RKO (cell line): ENCODE data around the gene SLC35D1.
"Not testable (repeated sequence)": the region's sequence is repeated elsewhere in the genome, so short reads cannot be mapped to it uniquely, and the experiment has no call there.

ENCODE experiments used
- DNase-seq: peaks from one replicate; pipeline ENCODE4 v3.0.0-alpha.2; 2016; ENCODE audit warnings: low spot score

The SLC35D1 gene

DNA sequence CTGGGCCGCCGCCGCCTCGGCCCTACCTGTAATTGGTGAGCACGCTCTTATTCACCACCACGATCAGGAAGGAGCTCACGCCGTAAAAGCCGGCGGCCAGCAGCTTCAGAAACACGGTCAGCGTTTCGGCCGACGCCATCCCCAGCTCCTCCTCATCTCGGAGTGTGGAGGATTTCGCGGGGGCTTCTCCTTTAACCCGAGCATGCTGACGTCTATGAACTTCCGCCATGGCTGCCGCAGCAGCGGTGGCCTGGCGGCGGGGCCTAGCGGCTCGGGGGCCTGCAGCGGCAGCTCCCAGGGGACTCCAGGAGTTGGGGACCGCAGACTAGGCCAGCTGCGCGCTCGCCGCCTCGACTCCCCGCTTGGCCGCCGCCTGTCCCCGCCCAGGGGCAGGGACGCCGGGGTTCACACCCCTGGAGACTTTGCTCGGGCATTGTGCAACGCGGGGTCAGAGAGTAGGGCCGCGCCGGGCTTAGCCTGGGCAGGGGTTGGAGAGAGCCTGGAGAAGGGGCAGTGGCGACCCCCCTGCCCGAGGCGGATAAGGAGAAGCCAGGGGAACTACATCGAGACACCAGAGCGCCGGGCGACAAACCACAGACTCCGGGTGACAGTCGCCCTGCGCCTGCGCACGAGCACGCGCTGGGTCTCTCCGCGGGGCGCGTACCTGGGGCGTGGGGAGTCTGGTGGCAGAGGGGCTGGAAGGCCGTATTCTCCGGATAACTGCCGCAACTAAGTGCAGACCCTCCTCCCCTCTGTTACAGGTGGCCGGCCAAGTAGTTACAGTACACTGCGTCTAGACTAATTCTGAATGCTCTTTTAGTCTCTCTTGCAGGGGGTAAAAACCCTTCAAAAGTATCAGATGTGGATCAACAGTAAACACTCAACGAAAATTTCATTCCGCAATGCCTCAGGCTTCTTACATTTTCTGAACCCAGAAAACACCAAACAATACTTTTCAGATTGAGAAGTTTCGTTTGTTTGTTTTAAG lies at the start of gene SLC35D1:
SLC35D1 (minus strand) TSS at position 364 of the 988 bp plus-strand sequence; CDS start at position 229, 135 bp downstream.
- peak; percentile 60 for DNase-seq

- DNase-seq: no peak
Measured at GRCh38 chr1:67103548-67103947, 49.6 kb upstream of the SLC35D1 start.

GRCh38 chr1:67100833-67101232 lies 46.9 kb upstream of the SLC35D1 start:
- no peak for DNase-seq

- no peak for DNase-seq
Measured at GRCh38 chr1:67097305-67097704, 43.4 kb upstream of the SLC35D1 start.

- DNase-seq: no peak
Measured at GRCh38 chr1:67094191-67094590, 40.2 kb upstream of the SLC35D1 start.

DNA sequence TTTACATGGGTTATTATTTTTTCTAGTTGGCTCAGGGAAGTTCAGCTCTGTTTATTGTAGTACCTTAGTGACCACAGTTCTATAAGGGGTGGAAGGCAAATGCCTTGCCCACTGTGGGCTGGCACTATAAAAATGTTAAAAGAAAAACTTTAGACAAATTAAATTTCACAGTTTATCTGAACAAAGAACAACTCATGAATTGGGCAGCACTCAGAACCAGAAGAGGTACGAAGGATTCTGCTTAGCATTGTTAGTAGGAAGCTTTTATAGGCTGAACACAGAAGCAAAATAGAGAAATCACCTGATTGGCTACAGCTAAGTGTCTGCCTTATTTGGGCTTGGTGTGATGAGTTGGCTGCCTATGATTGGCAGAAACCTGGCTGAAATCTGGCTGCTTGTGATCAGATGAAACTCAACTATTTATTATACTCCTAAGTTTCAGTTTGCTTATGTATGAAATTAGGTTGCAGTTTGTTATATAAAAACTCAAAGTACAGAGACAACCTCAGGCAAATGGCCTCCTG lies 35.8 kb upstream of the SLC35D1 start:
- no peak for DNase-seq

DNA sequence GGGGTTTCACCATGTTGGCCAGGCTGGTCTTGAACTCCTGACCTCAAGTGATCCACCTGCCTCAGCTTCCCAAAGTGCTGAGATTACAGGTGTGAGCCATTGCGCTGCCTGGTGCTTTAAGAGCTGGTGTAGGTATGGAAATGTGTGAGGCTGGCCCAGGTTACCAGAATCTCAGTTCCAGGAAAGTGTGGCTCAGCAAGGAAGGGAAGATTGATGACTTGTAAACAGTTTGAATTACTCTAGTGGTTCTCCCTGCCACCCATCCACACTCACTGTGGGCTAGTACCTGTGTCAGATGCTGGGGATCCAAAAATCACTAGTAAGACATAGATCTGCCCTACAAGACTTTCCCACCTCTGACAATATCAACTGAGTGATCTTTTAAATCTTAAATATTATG lies 34.5 kb upstream of the SLC35D1 start:
- no peak for DNase-seq

GRCh38 chr1:67085326-67085725 lies 31.4 kb upstream of the SLC35D1 start:
- DNase-seq: no peak

GRCh38 chr1:67084765-67085318 lies 30.9 kb upstream of the SLC35D1 start:
- no peak for DNase-seq

GRCh38 chr1:67078291-67078690 lies 24.3 kb upstream of the SLC35D1 start:
- DNase-seq: no peak

GRCh38 chr1:67077593-67077992 lies 23.6 kb upstream of the SLC35D1 start:
- no peak for DNase-seq

- DNase-seq: no peak
Measured at GRCh38 chr1:67072749-67073148, 18.8 kb upstream of the SLC35D1 start.

DNA sequence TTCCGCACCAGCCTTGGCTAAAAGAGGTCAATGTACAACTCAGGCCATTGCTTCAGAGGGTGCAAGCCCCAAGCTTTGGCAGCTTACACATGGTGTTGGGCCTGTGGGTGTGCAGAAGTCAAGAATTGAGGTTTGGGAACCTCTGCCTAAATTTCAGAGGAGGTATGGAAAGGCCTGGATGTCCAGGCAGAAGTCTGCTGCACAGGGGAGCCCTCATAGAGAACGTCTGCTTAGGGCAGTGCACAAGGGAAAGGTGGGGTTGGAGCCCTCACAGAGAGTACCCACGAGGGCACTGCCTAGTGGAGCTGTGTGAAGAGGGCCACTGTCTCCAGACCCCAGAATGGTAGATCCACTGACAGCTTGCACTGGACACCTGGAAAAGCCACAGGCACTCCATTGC lies 13.7 kb upstream of the SLC35D1 start:
- DNase-seq: not testable (repeated sequence)

DNA sequence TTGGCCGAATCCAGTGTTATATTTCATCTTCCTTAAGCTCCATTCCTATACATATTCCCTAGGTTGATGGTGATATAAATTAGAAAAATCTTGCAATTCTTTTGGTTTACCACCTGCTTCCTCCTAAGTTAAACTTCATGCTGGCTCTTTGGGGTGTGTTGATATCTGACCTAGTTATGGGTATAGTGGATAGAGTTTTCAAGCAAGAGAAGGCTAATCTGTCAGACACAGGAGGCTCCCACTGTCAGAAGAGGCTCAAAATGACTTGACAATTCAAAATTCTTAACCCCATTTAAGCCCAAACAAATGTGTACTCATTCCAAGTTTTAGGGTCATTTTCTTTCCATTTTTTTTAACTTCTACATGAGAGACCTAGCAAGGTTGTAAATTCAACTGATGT lies 8.5 kb upstream of the SLC35D1 start:
- DNase-seq: no peak

- DNase-seq: no peak
Measured at GRCh38 chr1:67061266-67061665, 7.3 kb upstream of the SLC35D1 start.

DNA sequence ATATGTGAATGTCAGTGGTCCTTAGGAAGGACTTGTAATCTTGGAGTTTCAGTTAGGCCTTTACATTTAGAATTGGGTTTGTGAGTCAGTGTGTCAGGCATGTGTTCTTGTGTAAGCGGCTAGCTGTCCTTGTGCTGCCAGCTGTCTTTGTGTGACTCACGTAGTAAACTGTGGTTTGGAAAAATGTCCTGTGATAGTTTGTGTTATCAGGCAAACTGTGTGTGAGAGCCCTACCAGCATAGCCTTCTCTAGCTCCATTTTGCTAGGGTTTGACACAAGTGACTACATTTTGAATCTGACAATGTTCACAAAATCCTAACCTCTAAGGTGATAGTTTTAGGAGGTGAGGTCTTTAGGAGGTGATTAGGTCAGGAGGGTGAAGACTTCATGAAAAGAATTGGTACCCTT lies 6.9 kb upstream of the SLC35D1 start:
- peak; percentile 92 for DNase-seq

DNA sequence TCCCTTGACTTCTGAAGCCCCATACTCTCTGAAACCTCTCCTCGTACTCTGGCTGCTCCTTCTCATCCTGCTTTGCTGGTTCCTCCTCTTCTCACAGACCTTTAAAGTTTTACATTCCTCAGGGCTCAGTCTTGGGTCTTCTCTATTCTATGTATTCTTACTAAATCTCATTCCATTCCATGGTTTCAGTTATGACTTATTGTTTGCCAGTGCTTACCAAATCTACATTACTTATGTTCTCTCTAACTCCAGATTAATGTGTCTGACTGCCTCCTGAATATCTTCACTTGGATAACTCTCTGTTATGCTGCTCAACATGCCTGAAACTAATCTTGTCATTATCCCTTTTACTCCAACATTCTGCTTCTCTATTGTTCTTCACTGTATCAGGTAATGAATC lies 5.4 kb upstream of the SLC35D1 start:
- no peak for DNase-seq

DNA sequence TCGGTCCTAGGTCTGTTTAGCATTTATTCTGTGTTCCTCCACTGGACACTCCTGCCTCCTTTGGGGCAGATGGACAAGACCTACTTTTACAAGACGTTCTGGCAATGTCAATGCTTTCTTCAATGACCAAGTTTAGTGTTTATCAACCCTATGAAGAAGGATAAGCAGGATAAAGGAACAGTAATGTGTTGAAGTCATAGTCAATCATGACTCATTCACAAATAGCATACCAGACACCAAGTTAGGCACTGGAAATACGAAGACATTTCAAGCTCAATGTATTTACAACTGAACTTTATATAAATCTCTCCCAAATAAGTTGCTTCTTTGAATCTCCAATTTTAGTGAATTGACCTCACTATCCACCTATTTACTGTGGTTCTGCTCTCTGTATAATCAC lies 4.8 kb upstream of the SLC35D1 start:
- no peak for DNase-seq

- no peak for DNase-seq
Measured at GRCh38 chr1:67058242-67058641, 4.3 kb upstream of the SLC35D1 start.

GRCh38 chr1:67053535-67053784 lies 488 bp downstream of the SLC35D1 start:
- no peak for DNase-seq

- DNase-seq: peak; percentile 58
Measured at GRCh38 chr1:67052741-67053534, 1.0 kb downstream of the SLC35D1 start.

- no peak for DNase-seq
Measured at GRCh38 chr1:67051196-67051595, 2.8 kb downstream of the SLC35D1 start.
